Tibial nerve (tissue), 4 donors: Measurements from ENCODE around the gene TEX30. TPM values are rescaled to one million over a fixed set of nuclear protein-coding genes. Genes with fewer than 3 reads are reported as not detected.

Source experiments
- DNase-seq, 2 donors: peaks; one replicate each; pipeline ENCODE4 v3.0.0-alpha.2; 2019; ENCODE audit warnings: low spot score in 2 of 2
- H3K27ac ChIP-seq, 4 donors: fragments of 200-600 bp; sonication (generic) in 3 of 4; one replicate each; pipeline ENCODE4 v1.5.1; 2017 to 2019; ENCODE audit warnings: mild to moderate bottlenecking in 1 of 4
- H3K27me3 ChIP-seq, 2 donors: fragments of 200-600 bp; sonication (generic) in 1 of 2; one replicate each; pipeline versions ENCODE4 v1.5.1 to v1.6.0; 2017 to 2019
- H3K36me3 ChIP-seq, 3 donors: fragments of 200-600 bp; sonication (generic); one replicate each; pipeline ENCODE4 v1.5.1; 2018 to 2019
- H3K4me1 ChIP-seq, 4 donors: fragments of 200-600 bp; sonication (generic) in 3 of 4; one replicate each; pipeline ENCODE4 v1.5.1; 2017 to 2019
- H3K4me3 ChIP-seq, 4 donors: fragments of 200-600 bp; sonication (generic) in 3 of 4; one replicate each; pipeline ENCODE4 v1.5.1; 2017 to 2019; ENCODE audit warnings: mild to moderate bottlenecking in 1 of 4, moderate library complexity in 1 of 4
- H3K9me3 ChIP-seq, 4 donors: fragments of 200-600 bp; sonication (generic) in 3 of 4; one replicate each; pipeline ENCODE4 v1.5.1; 2017 to 2019
- CTCF ChIP-seq, 5 experiments: fragments of 200-600 bp in 3 of 5; fragments of 450-650 bp in 2 of 5; sonication (generic) in 3 of 5; IDR thresholded peaks; one replicate each; pipeline ENCODE4 v1.5.1; 2016 to 2019; ENCODE audit warnings: antibody characterized with exemption in 5 of 5, mild to moderate bottlenecking in 3 of 5, moderate library complexity in 2 of 5
- EP300 ChIP-seq, 2 donors: sonication (generic); formaldehyde crosslinking; IDR thresholded peaks; one replicate each; pipeline ENCODE4 v1.6.1; 2017; ENCODE audit warnings: antibody characterized with exemption in 2 of 2, mild to moderate bottlenecking in 1 of 2
- POLR2A ChIP-seq, 2 donors: fragments of 450-650 bp; IDR thresholded peaks; one replicate each; pipeline ENCODE4 v1.6.1; 2017; ENCODE audit warnings: antibody characterized with exemption in 2 of 2, mild to moderate bottlenecking in 2 of 2, moderate library complexity in 2 of 2
- WGBS, 2 donors: methylation state at CpG; one replicate each; pipeline ENCODE4 v1.1.5; 2018; 5-methylcytosine and 5-hydroxymethylcytosine counted together
- total RNA-seq, 4 donors: library from RNA; depleted of rRNA; stranded (reverse); fragments of >200 nt; gene quantifications; one replicate each; pipeline ENCODE4 v1.1.0, GENCODE V29; 2016

Gene TEX30
- total RNA-seq, 4 donors from 2014 or later = 4.7 to 16.0 (median 6.1) TPM

GRCh38 chr13:102779436-102780159, 6.0 kb upstream of the TEX30 start:
- Histone ChIP-seq H3K9me3 (no peaks in the 10 kb centered on the region), H3K36me3 (peaks cover 0 to 29% (median 0%) of the 10 kb centered on the region in 3 donors), H3K27ac (no peak overlapping the region), H3K4me3 (no peak overlapping the region), H3K4me1 (no peaks in the 10 kb centered on the region), H3K27me3 (no peaks in the 10 kb centered on the region)
- DNase-seq = no peak
- no peak for TF ChIP-seq CTCF (IDR thresholded peaks at IDR 0.05)
- TF ChIP-seq EP300 (IDR thresholded peaks at IDR 0.05) = no peak
- no peak for TF ChIP-seq POLR2A (IDR thresholded peaks at IDR 0.05)
- 69 to 83% methylated on average over 5 of the region's 5 CpGs for WGBS, 2 donors

- no peaks in the 10 kb centered on the region for H3K9me3 ChIP-seq
- no peak for DNase-seq
- H3K4me1 ChIP-seq = peaks cover 0 to 6% (median 4%) of the 10 kb centered on the region in 4 donors
- TF ChIP-seq CTCF (IDR thresholded peaks at IDR 0.05) (no peak), EP300 (IDR thresholded peaks at IDR 0.05) (no peak), POLR2A (IDR thresholded peaks at IDR 0.05) (no peak)
- WGBS, 2 donors = 73 to 88% methylated on average over 3 of the region's 3 CpGs
- peaks cover 0 to 13% (median 0%) of the 10 kb centered on the region in 3 donors for H3K36me3 ChIP-seq
- no peak overlapping the region for H3K27ac ChIP-seq
- H3K27me3 ChIP-seq = no peaks in the 10 kb centered on the region
- no peak overlapping the region for H3K4me3 ChIP-seq
Observed at GRCh38 chr13:102777736-102778135, 4.2 kb upstream of the TEX30 start.

- WGBS, 2 donors = 78 to 83% methylated on average over 2 of the region's 2 CpGs
- no peak for DNase-seq
- TF ChIP-seq CTCF (IDR thresholded peaks at IDR 0.05) = no peak
- no peak for TF ChIP-seq POLR2A (IDR thresholded peaks at IDR 0.05)
- TF ChIP-seq EP300 (IDR thresholded peaks at IDR 0.05) = no peak
- Histone ChIP-seq H3K36me3 (no peaks in the 10 kb centered on the region), H3K9me3 (no peaks in the 10 kb centered on the region), H3K27ac (no peak overlapping the region), H3K27me3 (no peaks in the 10 kb centered on the region), H3K4me1 (peaks cover 0 to 15% (median 7%) of the 10 kb centered on the region in 4 donors), H3K4me3 (no peak overlapping the region)
Observed at GRCh38 chr13:102776271-102776670, 2.7 kb upstream of the TEX30 start.

GRCh38 chr13:102774591-102775520, 1.3 kb upstream of the TEX30 start:
- 87 to 90% methylated on average over 14 of the region's 14 CpGs for WGBS, 2 donors

More at GRCh38 chr13:102774591-102775520, 1.3 kb upstream of the TEX30 start:
- Histone ChIP-seq H3K4me1 (peaks cover 0 to 15% (median 7%) of the 10 kb centered on the region in 4 donors), H3K27me3 (no peaks in the 10 kb centered on the region), H3K4me3 (no peak overlapping the region), H3K9me3 (no peaks in the 10 kb centered on the region), H3K27ac (no peak overlapping the region), H3K36me3 (no peaks in the 10 kb centered on the region)
- DNase-seq = no peak
- TF ChIP-seq EP300 (IDR thresholded peaks at IDR 0.05) = no peak
- TF ChIP-seq POLR2A (IDR thresholded peaks at IDR 0.05) = no peak
- no peak for TF ChIP-seq CTCF (IDR thresholded peaks at IDR 0.05)
